Endothelial cell of coronary artery (primary cell): ENCODE results near the gene TAS2R41. TPM values are rescaled to one million over a fixed set of nuclear protein-coding genes. Genes with fewer than 3 reads are reported as not detected.

Experiments
- total RNA-seq: library from RNA; depleted of rRNA; stranded (reverse); fragments of >200 nt; gene quantifications from 2 replicates; pipeline ENCODE4 v1.2.3, GENCODE V29; 2014

Gene TAS2R41
- not detected in 2 replicates for total RNA-seq

GRCh38 chr7:143477501-143478150, at the start of gene TAS2R41:
TSS of gene TAS2R41 (plus strand) at chr7:143477873. CDS start at chr7:143477873, 0 bp downstream.

GRCh38 chr7:143443153-143443552, 34.5 kb upstream of the TAS2R41 start, which contains the start of gene TAS2R60:
TSS of gene TAS2R60 (plus strand) at chr7:143443453. CDS start at chr7:143443453, 0 bp downstream.

Other genes with a start within 250 kb of the TAS2R41 start
- 54.9 and 60.3 TPM in 2 replicates for gene GSTK1, start 214.4 kb upstream of the TAS2R41 start, total RNA-seq
- not detected in 2 replicates for gene TMEM139, start 192.9 kb upstream of the TAS2R41 start, total RNA-seq
- gene CASP2, start 189.5 kb upstream of the TAS2R41 start, total RNA-seq, result 15.5 and 15.7 TPM in 2 replicates
- not detected in 2 replicates for gene CLCN1, start 161.8 kb upstream of the TAS2R41 start, total RNA-seq
- 0.66 and 1.4 TPM in 2 replicates for gene FAM131B, start 115.2 kb upstream of the TAS2R41 start, total RNA-seq
- 27.7 and 45.9 TPM in 2 replicates for gene ZYX, start 96.5 kb upstream of the TAS2R41 start, total RNA-seq
- gene EPHA1, start 69.0 kb upstream of the TAS2R41 start, total RNA-seq, result 0.18 TPM in 1 of 2 replicates, not detected in the other
- not detected in 2 replicates for gene TAS2R60, start 34.4 kb upstream of the TAS2R41 start, total RNA-seq
- gene CTAGE15, start 93.9 kb downstream of the TAS2R41 start, total RNA-seq, result 0.09 and 0.38 TPM in 2 replicates
- gene TCAF2, start 143.1 kb downstream of the TAS2R41 start, total RNA-seq, result 5.2 and 12.4 TPM in 2 replicates